CD4-positive, alpha-beta T cell treated with Interferon gamma for 1 hour (primary cell): ENCODE results near the gene USP15.

ENCODE experiments used
- DNase-seq: peaks from one replicate; pipeline ENCODE4 v3.0.0-alpha.2; 2020

The USP15 gene

DNA sequence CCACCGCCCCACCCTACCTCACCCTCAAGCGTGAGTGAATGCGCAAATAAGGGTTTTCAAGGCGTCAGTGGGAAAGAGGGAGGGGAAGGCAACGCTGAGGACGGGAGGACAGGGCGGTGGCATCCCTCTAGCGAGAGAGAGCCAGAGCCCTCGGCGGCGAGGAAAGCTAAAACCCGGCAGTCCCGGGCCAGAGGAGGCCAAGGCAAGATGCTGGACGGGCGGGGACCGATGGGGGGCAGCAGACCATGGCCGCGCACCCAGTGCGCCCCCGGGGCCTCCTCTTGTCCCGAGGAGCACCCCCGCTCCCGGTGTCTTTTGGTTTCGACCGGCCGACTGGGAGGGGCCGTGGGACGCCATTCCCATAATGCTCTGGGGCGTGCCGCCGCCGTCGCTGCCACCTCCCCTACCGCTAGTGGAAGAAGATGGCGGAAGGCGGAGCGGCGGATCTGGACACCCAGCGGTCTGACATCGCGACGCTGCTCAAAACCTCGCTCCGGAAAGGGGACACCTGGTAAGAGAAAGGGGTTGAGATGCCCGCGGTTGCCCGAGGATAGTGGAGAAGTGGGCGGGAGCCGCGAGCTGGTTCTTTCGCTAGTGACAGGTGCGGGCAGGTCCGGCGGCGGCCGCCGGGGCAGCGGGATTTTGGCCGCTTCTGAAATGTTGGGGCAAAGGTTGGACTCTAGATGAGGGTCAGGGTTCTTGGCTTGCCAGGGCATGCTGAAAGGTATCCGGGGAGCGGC, at the start of gene USP15:
Gene USP15 (plus strand): TSS at position 412 of the 740 bp plus-strand sequence. CDS start 11 bp downstream, at position 423.
- peak; percentile 95 for DNase-seq

DNA sequence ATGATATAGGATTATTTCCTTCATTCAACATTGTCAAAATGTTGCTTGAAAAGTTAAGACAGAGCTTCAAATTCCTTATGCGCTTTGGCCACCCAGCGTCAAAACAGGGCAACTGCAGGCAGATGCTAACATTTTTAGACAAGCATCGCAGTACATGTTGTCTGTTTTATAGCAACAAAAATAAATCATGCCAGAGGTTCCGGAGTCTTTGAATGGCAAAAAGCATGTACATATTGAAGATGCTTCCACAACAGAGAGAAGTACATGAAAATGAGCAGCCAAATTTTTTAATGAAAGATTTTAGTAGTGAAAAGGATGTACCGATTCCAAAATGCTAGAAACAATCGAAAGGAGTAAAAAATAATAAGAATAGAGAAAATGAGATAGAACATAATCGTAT, 49.8 kb upstream of the USP15 start:
- DNase-seq: peak; percentile 22

DNA sequence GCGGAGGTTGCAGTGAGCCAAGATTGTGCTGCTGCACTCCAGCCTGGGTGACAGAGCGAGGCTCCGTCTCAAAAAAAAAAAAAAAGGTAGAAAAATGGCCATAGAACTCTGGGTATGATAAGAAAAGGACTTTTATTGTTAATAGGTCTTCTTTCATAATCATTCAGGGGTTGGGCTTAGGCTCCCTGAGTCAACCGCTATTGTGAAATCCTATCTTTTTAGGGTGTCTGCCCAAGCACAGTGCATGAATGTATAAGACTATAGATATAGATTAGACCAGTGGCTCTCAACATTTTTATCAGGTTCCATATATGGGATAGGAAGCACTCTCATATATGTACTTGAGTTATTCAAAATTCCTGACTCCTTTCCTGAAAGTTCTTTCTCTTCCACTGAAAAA, 48.7 kb upstream of the USP15 start:
- peak; percentile 7 for DNase-seq

DNA sequence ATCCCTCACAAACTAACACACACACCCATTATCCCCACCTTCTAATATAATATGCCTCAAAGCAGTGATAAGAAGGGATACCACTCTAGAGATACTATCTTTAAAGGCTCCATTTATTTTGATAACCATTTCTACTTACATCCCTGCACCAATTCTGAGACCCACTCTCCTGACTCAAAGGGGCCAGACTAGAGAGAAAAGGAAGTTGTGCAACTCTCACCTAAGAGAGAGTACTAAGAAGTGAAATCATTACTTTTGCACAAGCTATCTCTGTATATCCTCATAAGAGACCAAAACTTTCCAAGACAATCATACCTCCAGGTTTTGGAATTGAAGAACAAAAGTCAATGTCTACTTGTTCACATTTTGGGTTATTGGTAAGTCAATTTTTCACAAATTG, 45.4 kb upstream of the USP15 start:
- no peak for DNase-seq

DNA sequence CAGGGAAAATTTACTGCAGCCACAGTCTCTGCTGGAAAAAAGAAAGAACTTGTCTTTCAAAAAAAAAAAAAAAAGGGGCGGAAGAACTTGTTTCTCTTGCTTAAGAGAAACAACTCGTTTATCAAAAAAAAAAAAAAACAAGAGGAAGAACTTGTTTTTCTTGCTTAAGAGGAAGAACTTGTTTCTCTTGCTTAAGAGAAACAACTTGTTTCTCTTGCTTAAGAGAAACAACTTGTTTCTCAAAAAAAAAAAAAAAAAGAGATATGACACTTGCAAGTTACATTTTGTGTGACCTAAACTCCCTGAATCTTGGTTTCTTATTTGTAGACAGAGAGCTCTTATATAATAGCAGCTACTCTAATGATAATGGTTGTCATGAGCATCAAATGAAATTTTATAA, 44.7 kb upstream of the USP15 start:
- no peak for DNase-seq

DNA sequence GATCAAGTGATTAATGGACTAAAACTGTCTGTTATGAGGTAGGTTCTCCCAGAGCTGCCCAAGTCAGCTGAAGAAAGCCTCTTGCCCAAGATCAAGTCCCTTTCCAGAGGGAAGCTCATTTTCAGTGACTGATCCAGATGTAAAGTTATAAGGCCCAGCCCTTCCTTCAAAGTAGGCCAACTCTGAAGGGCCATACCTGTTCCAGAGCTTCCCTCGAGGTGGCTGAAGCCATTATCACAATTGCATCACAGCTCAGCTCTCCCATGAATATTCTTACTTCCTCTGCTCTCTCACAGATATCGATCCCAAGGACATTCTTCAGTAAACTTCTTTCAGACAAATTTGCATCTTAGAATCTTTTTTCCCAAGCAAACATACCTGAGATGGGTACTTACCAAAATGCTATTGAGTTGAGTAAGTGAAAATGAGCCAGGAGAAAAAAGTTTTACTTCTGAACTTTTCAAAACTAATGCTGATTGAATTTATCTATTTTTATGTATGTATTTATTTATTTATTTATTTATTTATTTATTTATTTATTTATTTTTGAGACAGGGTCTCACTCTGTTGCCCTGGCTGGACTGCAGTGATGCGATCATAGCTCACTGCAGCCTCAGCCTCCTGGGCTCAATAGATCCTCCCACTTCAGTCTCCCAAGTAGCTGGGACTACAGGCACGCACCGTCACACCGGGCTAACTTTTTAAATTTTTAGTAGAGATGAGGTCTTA, 42.6 kb upstream of the USP15 start:
- DNase-seq: no peak

- DNase-seq: no peak
These were observed 39.1 kb upstream of the USP15 start for GRCh38 chr12:62221107-62221506.

DNA sequence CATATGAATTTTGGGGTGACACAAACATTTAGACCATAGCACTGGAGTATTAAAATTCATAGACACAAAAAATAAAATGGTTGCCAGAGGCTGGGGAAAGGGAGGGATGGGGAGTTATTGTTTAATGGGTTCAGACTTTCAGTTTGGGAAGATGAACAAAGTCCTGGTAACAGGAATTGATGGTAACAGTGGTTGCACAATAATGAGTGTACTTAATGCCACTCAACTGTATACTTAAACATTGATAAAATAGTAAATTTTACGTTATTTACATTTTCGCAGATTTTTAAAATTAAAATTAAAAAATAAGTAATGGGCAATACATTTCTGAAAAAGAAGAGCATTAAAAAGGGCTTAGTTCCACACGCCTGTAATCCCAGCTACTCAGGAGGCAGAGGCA, 35.6 kb upstream of the USP15 start:
- DNase-seq: no peak

GRCh38 chr12:62227091-62227490, 33.1 kb upstream of the USP15 start:
- no peak for DNase-seq

DNA sequence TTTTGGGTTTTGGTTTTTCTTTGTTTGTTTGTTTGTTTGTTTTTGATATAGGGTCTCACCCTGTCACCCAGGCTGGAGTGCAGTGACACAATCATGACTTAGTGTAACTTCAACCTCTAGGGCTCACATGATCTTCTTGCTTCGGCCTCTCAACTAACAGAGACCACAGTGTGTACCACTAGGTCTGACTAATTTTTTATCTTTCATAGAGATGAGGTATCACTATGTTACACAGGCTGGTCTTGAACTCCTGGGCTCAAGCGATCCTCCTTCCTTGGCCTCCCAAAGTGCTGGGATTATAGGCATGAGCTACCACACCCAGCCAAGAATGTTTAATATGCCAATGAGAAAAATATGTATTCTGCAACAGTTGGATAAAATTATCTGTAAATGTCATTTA, 29.6 kb upstream of the USP15 start:
- DNase-seq: no peak

GRCh38 chr12:62232143-62232729, 28.0 kb upstream of the USP15 start:
- no peak for DNase-seq

GRCh38 chr12:62233805-62234204, 26.4 kb upstream of the USP15 start:
- DNase-seq: no peak

DNA sequence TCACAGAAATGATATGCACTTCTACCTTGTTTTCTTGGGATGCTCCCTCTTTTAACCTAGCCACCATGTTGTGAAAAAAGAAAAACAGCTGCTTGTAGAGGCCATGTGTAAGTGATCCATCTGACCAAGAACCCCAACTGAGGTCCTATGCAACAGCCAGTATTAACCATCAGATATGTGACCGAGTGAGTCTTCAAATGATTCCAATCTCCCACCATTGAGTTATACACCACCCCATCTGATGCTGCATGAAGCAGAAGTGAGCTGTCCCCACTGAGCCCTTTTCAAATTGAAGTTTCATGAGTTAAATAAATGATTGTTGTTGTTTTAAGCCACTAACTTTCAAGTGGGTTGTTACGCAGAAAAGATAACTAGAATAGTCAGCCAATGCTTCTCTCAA, 20.6 kb upstream of the USP15 start:
- no peak for DNase-seq

GRCh38 chr12:62247281-62248045, 12.7 kb upstream of the USP15 start:
- DNase-seq: no peak

DNA sequence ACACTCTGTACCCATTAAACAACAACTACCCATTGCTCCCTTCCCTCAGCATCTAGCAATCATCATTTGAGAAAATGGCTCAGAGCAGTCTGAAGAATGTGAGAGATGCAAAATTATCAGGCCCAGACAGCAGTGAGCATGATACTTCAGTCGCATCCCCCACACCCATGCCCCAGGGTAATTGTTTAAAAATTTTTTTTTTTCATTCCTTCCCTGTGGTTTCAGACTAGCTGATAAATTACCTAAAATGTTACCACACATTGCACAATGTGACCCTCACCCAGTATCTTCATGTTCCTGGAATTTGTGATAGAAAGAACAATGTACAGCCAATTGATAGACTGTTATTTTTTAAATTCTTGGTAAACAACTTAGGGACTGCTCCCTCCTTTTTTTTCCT, 11.3 kb upstream of the USP15 start:
- DNase-seq: no peak

- DNase-seq: no peak
These were observed 10.8 kb upstream of the USP15 start for GRCh38 chr12:62249419-62249818.

- no peak for DNase-seq
These were observed 9.3 kb upstream of the USP15 start for GRCh38 chr12:62250671-62251608.

DNA sequence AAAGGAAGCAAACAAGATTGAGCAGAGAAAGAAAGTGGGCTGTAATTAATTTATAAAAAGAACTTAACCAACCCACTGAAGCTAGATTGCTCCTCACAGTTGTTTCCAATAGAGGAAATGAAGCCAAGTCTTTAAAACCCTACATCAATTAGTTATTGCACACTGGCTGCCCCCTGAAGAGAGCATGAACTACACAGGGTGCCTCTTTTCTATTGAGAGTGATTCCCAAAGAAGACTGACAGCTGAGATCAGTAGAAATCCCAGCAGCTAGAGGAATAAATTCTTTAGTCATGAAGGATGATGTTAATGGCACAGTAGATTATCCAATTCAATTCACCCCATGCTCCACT, 8.6 kb upstream of the USP15 start:
- no peak for DNase-seq

- no peak for DNase-seq
These were observed 7.6 kb upstream of the USP15 start for GRCh38 chr12:62252576-62252975.

GRCh38 chr12:62254967-62255366, 5.2 kb upstream of the USP15 start:
- no peak for DNase-seq

DNA sequence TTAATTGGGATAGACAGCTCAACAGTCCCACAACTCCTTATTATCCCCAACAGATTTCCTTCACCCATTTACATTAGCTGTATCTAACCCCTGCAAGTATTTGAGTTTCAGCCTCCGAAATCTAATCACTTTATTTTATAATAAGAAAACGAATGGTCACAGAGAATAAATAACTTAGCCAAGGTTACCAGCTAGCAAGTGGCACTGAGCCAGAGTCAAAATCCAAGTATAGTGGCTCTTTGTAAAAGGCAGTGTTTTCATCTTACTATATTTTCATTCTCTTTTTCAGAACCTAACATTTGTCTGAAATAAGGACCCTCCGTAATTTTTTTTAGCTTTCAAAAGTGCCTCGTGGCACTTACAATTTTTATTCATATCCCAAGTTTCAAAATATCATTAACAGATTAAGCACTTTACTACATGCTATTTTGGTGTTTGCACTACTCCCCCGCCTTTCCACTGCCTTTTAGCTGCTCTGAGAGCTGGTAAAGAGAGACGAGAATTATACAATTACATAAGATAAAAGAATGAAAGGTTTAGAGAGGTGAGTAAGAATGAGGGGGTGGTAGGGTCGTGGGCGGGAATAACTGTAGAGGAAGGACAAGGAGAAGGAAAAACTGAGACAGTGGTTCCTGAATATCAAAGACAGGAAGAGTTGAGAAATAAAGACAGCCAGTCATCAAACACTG, 3.7 kb upstream of the USP15 start:
- DNase-seq: no peak

- DNase-seq: no peak
These were observed 2.0 kb upstream of the USP15 start for GRCh38 chr12:62258231-62258630.
